Fibroblast of skin of left quadriceps (primary cell): ENCODE data around the gene GRID2.
"Not testable (repeated sequence)": the region's sequence is repeated elsewhere in the genome, so short reads cannot be mapped to it uniquely, and the experiment has no call there.

Experiments
- DNase-seq, 2 experiments: peaks; one replicate each; pipeline ENCODE4 v3.0.0-alpha.2; 2013; ENCODE audit warnings: low read depth in 2 of 2

The GRID2 gene

DNA sequence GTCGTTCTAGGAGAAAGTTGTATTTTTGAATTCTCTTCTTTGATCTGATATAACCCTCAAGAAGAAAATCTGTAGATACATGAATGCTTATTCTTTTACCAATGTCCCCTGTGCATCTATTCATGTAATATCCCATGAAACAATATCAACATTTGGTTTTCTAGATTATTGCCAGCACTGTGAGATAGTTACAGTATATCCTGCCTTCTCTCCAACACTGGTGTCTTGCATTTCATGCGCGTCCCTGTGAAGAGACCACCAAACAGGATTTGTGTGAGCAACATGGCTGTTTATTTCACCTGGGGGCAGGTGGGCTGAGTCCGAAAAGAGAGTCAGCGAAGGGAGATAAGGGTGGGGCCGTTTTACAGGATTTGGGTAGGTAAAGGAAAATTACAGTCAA lies 135.0 kb downstream of the GRID2 start:
- DNase-seq, result not testable (repeated sequence)

DNA sequence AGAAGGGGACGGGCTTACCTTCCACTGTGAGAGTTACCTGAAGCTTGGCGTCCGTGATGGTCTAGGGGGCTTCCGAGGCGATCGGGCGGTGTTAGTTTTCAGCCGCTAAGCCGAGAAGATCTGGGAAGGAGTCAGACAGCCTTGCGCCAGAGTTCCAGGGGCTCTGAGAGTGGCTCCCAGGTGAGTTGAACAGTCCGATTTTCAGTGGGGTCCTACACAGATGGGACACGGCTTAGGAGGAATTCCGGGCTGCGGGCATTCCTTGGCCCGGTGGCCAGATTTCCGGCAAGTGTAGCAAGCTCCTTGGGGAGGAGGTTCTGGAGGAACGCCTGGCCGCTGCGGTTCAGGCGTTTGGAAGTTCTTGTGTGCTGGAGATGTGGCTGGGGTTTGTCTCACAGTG lies 138.4 kb downstream of the GRID2 start:
- not testable (repeated sequence) for DNase-seq

DNA sequence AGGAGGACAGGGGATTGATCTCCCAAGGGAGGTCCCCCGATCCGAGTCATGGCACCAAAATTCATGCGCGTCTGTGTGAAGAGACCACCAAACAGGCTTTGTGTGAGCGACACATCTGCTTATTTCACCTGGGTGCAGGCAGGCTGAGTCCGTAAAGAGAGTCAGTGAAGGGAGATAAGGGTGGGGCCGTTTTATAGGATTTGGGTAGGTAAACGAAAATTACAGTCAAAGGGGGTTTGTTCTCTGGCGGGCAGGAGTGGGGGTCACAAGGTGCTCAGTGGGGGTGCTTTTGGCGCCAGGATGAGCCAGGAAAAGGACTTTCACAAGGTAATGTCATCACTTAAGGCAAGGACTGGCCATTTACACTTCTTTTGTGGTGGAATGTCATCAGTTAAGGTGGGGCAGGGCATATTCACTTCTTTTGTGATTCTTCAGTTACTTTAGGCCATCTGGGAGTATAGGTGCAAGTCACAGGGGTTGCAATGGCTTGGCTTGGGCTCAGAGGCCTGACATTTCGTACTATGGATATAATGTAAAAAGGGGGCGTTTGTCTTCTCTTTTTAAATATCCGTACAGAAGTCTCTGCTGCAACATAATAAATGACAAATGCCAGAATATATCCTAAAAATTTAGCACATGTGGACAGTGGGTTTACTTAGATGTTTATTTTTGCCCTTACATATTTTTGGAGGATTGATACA lies 140.5 kb downstream of the GRID2 start:
- DNase-seq, result not testable (repeated sequence)

DNA sequence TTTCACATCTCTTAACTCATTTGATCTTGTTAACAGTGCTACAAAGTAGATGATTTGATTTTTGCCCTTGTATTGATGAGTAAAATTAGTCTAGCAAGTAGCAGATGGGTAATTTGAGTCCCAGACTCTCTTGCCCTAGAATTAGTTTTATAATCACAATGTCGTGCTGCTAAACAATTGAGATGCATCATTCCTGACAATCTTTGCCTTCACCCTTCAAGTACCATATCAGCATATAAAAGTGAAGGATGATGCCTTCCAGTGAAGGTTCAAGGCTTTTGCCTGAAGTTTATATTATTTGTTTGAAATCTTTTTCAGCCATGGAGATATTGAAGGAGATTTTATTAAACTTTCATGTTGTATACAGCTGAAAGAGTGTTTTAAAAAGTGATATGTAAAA lies 141.4 kb downstream of the GRID2 start:
- no peak for DNase-seq

DNA sequence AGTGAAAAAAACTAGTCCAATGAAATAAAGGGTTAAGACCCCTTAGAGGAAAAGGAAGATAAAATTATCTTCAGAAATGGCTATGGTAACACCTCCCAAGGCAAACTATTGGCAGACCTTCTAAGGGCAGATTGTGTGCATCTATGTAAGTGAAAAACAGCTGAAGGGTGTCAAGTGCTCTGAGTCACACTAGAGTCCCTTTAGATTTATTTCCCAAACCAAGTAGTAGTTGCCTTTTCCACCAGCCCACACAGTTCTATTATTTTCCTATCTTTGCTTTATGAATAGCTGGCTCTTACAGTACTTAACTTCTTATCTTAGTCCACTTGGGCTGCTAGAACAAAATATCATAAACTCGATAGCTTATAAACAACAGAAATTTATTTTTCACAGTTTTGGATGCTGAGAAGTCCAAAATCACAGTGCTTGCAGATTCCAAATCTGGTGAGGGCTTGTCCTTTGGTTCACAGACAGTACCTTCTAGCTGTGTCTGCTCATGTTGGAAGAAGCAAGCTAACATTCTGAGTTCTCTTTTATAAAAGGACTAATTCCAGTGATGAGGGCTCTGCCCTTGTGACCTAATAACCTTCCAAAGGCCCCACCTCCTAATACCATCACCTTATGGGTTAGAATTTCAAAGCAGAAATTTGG lies 143.6 kb downstream of the GRID2 start:
- no peak for DNase-seq

DNA sequence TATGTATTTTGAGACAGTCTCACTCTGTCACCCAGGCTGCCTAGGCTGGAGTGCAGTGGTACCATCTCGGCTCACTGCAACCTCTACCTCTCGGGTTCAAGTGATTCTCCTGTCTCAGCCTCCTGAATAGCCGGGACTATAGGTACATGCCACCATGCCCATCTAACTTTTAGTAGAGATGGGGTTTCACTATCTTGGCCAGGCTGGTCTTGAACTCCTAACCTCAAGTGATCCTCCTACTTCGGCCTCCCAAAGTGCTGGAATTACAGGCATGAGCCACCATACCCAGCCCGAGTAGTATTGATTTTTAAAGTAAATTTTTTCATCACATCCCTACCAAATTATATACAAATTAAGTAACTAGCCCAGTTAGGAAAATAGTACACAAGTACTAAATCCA lies 144.4 kb downstream of the GRID2 start:
- not testable (repeated sequence) for DNase-seq

DNA sequence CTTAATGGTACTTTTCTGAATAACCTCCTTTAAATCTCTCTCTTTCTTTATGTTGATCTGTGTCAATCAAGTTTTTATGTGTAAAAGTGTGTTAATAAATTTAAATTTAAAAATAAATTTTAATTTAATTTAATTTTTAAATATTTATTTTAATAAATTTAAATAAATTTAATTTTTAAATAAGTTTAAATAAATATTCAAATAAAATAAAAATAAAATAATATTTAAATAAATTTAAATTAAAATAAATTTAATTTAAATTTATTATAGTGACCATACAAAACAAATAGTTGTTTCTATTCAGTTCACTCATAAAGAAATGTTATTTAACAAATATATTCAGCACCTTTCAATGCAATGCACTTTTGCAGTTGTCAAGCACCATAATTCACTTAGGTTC lies 146.9 kb downstream of the GRID2 start:
- DNase-seq, result no peak

DNA sequence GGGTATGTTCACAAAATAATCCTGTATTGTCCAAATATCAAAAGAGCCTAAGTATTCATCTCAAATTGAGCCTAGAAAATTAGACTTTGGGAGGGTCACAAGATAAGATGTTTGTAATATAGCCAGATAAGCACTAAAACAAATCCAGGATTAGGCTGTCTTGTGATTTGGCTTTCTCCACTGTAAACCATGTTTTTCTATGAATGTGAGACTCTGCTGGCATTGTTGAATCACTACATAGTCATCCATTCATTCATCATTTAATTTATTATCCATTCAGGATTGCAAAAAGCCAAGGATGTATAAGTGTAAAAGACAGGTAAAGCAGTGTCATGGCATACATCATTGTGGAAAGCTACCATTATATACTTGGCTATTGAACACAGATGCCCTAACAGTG lies 148.0 kb downstream of the GRID2 start:
- no peak for DNase-seq

DNA sequence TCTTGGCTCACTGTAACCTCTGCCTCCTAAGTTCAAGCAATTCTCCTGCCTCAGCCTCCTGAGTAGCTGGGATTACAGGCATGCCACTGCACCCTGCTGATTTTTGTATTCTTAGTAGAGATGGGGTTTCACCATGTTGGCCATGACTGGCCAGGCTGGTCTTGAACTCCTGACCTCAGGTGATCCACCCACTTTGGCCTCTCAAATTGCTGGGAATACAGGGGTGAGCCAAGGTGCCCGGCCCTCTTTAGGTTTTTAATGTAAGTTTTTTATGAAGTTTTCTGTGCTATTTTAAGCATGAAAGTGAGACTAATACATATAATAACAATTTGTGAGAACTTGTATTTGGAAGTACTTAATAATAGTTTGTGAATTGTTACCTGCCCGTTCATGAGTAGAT lies 148.6 kb downstream of the GRID2 start:
- DNase-seq, result not testable (repeated sequence)

DNA sequence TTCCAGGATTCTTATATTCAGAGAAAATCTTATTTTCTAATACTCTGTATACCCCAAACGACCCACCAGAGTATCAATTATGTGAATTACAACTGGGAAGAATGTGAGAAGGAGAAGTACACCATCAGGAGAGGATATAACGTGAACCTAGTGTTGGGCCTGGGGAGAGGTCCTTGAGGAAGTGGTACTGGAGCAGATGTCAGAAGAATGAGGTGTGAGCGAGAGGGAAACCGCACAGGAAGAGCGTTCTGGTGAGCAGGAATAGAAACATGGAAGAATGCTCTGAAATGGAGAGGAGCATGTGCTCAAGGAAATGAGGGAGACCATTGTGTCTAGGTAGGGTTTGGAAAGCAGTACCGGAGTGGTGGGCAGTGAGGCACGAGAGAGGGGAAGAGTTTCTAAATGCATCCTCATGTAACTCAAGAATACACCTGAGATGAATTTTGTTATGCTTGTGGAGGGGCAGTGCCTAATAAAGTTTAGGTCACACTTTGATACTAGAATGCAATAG lies 151.6 kb downstream of the GRID2 start:
- no peak for DNase-seq

DNA sequence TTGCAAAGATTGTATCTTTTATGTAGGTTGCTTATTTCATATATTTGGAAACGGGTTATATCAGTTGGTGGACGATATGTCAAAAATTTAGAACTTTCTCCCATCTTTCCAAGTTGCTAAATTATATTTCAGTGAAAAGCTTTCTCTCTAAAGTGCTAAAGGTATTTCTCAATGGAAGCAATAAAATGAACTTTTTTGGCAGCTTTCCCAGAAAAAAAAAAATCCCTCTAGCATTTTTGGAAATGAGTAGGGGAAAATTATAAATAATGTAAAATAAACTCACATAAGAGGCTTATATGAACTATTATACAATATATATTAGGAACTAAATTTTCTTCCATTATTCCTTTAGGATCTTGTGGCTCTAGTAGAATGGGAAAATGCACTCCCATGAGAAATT lies 152.2 kb downstream of the GRID2 start:
- DNase-seq, result peak in 1 of 2 experiments; percentile 1

DNA sequence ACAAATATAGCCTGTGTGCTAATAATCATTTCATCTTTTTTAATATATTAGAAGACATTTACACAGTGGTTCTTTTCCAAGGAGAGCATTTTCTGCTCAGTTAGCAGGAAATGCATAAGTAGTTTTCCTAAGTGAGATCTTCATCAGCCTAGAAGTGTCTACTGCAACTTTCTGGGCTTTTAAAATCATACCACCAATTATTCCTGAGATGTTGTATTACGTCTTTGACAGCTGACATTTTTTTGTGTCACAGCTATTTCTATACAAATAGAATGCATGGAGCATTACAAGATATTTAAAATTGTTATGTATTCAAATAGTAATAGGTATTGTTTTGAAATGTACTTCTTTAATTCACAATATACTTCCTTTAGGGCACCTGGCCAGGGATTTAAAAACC lies 158.0 kb downstream of the GRID2 start:
- no peak for DNase-seq

DNA sequence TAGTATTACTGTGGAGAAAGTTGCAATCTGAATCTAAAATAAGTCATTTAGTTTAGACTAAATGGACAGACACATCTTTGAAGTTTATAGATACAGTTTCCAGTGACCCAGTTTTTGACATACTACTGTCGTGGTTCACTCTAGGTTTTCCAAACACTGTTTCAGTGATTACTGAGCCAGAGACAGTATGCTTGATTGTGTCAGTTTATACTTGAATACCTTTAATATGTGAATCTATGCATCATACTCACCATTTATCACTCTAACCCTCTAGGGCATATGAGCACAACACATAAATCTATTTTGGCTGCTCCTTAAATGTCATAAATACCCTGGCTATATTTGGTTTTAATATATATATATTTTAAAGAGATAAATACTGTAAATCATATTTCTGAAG lies 173.5 kb downstream of the GRID2 start:
- no peak for DNase-seq

DNA sequence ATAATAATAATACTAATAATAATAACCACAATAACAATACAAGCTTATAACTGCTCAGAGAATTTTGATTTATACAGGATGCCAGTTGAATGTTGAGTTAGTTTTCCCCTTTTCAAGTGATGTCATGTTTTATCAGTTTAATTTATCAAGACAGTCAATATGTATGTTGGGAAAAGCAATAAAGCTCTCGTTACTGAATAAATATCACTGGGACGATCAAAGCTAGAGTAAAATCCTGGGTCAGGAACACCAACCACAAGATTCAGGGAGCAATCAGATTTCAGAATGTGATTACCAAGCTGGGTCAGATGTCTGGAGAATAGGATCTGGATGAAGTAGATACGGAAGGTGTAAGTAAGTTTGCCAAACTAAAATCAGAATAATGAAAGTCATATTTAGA lies 179.6 kb downstream of the GRID2 start:
- no peak for DNase-seq

DNA sequence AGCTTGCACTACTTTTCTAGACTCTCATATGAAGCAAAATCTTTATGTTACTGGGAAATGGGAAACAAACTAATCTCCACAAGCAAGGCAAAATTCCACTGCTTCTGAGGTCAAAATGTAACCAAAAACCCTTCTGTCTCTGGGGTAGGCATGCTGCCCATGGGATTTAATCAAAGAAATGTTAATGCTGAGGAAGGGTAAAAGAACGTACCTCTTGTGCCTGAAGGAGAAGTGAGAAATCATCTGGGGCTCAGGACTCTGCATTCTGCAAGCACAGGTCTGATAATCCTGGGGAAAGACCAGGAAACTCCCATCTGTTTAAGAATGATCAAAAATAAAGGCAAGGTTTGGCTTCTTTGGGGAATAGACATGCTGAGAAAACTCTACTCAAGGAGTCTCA lies 184.7 kb downstream of the GRID2 start:
- DNase-seq, result no peak

DNA sequence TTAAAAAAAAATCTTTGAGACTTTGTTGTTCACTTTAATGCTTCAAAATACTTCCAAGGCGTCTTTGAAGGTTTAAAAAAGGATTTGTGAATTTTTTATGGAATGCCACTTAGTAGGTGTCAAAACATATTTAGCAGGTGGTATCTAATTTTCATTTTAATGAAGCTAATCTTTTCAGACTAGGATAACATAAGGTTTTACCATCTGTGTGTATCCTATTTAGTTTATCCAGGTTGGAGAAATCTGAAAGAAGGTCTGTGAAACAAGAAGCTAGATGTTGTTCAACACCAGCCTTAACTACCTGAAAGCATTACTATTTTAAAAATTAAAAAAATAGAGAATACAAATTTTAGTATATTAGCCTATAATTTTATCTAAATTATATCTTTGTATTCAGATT lies 193.4 kb downstream of the GRID2 start:
- no peak for DNase-seq

DNA sequence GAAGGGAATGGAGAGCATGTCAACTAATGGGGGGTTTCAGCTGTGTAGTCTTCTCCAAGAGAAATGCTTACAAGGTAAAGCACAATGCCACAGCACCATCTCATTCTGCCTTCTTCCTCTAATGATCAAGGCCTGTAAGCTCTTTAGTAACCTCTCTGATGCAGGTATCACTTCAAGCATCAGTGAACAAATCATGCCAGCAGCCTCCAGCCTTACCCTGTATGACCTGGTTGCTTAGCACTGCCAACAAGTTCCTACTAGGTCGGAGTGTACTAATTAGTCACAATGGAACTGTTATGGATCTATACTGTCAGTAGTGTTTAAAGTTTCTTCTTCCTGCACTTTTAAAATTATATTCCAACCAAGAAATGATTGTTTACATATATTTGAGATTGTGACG lies 197.7 kb downstream of the GRID2 start:
- no peak for DNase-seq

DNA sequence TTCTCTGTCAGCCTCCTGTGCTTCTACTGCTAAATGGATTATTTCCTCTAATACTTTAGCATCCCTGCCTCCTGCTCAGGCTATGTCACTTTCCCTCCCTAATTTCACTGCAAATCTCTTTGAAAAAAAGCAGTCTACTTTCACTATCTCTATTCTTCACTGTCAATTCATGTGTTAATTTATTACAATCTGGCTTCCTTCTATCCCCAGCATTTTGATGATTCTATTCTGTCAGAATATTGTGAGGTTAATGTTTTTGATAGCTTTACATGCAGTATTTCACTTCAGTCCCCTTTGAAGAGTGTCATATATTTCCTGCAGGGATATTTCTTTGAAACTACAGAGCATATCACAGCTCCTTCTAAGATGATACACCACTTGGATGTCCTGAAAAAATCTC lies 203.2 kb downstream of the GRID2 start:
- DNase-seq, result no peak

DNA sequence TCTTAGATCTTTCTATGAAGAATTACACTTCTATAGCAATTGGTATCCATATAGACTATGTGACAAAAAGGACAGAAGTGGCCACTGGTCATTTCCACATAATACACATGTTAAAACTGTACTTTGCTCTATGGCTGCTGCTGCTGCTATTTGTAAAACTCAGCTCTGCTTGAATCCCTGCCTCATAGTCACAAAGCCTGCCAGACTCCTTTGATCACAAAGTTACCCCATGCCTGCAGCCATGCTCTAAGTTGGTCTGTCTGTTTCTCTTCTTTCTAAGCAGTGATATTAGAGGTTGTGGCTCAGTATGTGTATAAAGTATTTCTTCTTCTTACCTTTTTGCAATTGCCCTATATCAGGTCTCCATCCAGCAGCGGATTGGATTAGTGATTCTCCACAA lies 210.9 kb downstream of the GRID2 start:
- DNase-seq, result no peak

DNA sequence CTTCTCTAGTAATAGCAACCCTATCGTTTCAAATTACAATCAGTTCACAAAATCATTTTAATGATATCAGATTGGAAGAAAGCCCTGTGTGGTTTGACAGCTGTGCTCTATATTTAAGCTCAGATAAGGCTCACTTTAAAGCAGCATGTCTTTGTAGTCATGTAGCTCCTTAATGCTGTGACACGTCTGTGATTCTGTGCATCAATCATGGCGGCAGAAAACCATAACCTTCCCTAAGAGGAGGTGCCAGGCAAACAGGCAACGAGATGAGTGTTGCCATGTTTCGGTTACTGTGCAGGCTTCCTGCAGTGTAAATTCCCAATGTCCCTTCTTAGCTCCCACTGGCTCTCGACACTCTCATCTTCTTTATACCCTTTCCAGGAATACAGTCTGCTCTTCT lies 212.7 kb downstream of the GRID2 start:
- DNase-seq, result no peak

DNA sequence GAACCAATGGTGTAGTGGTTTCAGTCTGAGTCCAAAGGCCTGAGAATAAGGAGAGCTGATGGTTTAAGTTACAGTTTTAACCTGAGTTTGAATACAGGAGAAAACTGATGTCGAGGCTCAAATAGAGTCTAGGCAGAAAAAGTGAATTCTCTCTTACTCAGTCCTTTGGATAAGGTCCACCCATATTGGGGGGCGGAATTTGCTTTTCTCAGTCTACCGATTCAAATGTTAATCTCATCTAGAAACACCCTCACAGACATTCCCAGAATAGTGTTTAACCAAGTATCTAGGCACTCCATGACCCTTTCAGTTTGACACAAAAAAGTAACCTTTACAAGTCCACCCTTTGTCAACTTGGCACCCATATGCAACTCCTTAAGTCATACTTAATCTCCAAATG lies 216.0 kb downstream of the GRID2 start:
- DNase-seq, result no peak

DNA sequence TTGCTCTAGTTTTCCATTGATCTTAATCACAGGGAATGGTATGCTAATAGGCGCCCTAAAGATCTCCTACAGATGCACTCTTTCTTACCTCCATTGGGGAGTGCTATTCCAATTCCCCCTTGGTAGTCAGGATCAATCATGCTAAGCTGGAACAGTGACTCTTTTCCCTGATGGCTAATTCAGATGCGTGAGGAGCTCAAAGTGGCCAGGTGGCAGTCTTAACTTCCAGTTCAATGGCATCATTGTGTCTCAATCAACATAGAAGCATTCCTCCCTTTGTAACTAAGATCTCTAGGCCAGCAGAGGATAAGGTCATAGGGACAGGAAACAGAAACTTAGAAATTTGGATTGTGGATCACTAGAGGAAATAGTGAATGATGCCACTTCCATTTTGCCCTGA lies 216.8 kb downstream of the GRID2 start:
- no peak for DNase-seq

DNA sequence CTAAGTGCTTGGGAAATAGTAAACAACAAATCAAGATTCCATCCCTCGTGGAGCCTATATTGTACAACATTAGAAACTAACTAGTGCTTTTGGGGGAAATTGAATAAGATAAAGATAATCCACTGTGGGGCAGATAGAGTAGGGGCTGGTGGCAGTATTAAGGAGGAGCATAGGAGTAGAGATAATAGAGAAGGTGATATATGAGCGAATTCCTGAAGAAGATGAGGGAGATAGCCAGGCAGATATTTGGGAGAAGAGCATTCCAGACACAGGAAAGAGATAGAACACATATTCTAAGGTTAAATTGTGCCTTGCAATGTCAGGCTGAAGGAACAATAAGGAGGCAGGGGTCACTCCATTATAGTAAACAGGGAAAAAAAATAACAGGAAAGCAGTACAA lies 218.2 kb downstream of the GRID2 start:
- DNase-seq, result no peak

DNA sequence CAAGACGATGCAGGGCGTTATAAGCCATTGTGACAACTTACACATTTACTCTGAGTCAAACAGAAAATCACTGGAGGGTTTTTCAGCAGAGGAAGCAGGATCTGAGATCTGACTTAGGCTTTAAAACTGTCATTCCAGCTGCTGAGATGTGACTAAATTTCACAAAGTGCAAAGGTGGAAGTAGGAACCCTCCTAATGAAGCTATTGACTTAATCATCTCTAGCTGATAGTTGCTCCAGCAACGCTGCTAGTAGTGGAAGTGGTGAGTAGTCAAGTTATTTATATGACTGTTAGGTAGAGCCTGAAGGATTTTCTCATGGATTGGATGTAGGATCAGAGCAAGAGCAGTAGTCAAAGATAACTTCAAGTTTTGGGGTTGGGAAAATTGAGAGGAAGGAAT lies 218.6 kb downstream of the GRID2 start:
- no peak for DNase-seq
